Measurements from ENCODE around the gene COG7.

COG7 gene

GRCh38 chr16:23387666-23388065, 65.3 kb downstream of the COG7 start:
- no peaks in the 10 kb centered on the region for H3K27me3 ChIP-seq (ENCODE audit: control insufficient read depth, low read length)
- no peak overlapping the region for H3K4me3 ChIP-seq (ENCODE audit: low read length)
- H4K20me1 ChIP-seq (ENCODE audit: control insufficient read depth, insufficient read depth, low read depth, low read length) = no peaks in the 10 kb centered on the region
- peaks cover 3% of the 10 kb centered on the region; the same call in 1 of the 2 replicates for H3K36me3 ChIP-seq (ENCODE audit: control insufficient read depth, low read length)
- no peak overlapping the region for H3K27ac ChIP-seq (ENCODE audit: low read depth, low read length)
- H3K4me2 ChIP-seq (ENCODE audit: low read length) = no peak overlapping the region
- H3F3A ChIP-seq (ENCODE audit: control insufficient read depth, insufficient read depth) = no peaks in the 10 kb centered on the region
- no peaks in the 10 kb centered on the region for H3K79me2 ChIP-seq (ENCODE audit: control insufficient read depth, low read length)
- no peak for TF ChIP-seq EZH2phosphoT487 (IDR thresholded peaks at IDR 0.05; ENCODE audit: borderline replicate concordance, low read length)
- no peak for TF ChIP-seq CTCF (IDR thresholded peaks at IDR 0.05; ENCODE audit: low read depth, low read length, poor library complexity, severe bottlenecking)
- H3K4me1 ChIP-seq (ENCODE audit: control insufficient read depth, low read length) = no peaks in the 10 kb centered on the region
- H3K9me2 ChIP-seq (replicated peaks; ENCODE audit: control insufficient read depth, low read length) = no peaks in the 10 kb centered on the region
- H3K9me3 ChIP-seq (ENCODE audit: control insufficient read depth, insufficient read depth, low read length) = no peaks in the 10 kb centered on the region

- Histone ChIP-seq H4K20me1 (ENCODE audit: control insufficient read depth, insufficient read depth, low read depth, low read length) (no peaks in the 10 kb centered on the region), H3K27me3 (ENCODE audit: control insufficient read depth, low read length) (no peaks in the 10 kb centered on the region), H3K4me2 (ENCODE audit: low read length) (no peak overlapping the region), H3K4me1 (ENCODE audit: control insufficient read depth, low read length) (no peaks in the 10 kb centered on the region), H3K9me3 (ENCODE audit: control insufficient read depth, insufficient read depth, low read length) (no peaks in the 10 kb centered on the region), H3K79me2 (ENCODE audit: control insufficient read depth, low read length) (no peaks in the 10 kb centered on the region), H3F3A (ENCODE audit: control insufficient read depth, insufficient read depth) (no peaks in the 10 kb centered on the region), H3K27ac (ENCODE audit: low read depth, low read length) (no peak overlapping the region), H3K36me3 (ENCODE audit: control insufficient read depth, low read length) (no peaks in the 10 kb centered on the region), H3K9me2 (replicated peaks; ENCODE audit: control insufficient read depth, low read length) (no peaks in the 10 kb centered on the region), H3K4me3 (ENCODE audit: low read length) (no peak overlapping the region)
- TF ChIP-seq CTCF (IDR thresholded peaks at IDR 0.05; ENCODE audit: low read depth, low read length, poor library complexity, severe bottlenecking) (no peak), EZH2phosphoT487 (IDR thresholded peaks at IDR 0.05; ENCODE audit: borderline replicate concordance, low read length) (no peak)
Measured at GRCh38 chr16:23385441-23385840, 67.5 kb downstream of the COG7 start.

GRCh38 chr16:23384878-23385277, 68.1 kb downstream of the COG7 start:
- H3K36me3 ChIP-seq (ENCODE audit: control insufficient read depth, low read length) = no peaks in the 10 kb centered on the region
- H3K27ac ChIP-seq (ENCODE audit: low read depth, low read length) = no peak overlapping the region
- no peak for TF ChIP-seq EZH2phosphoT487 (IDR thresholded peaks at IDR 0.05; ENCODE audit: borderline replicate concordance, low read length)
- TF ChIP-seq CTCF (IDR thresholded peaks at IDR 0.05; ENCODE audit: low read depth, low read length, poor library complexity, severe bottlenecking) = no peak
- no peaks in the 10 kb centered on the region for H3K4me1 ChIP-seq (ENCODE audit: control insufficient read depth, low read length)
- H3K27me3 ChIP-seq (ENCODE audit: control insufficient read depth, low read length) = no peaks in the 10 kb centered on the region
- H3K9me2 ChIP-seq (replicated peaks; ENCODE audit: control insufficient read depth, low read length) = no peaks in the 10 kb centered on the region
- no peaks in the 10 kb centered on the region for H3K9me3 ChIP-seq (ENCODE audit: control insufficient read depth, insufficient read depth, low read length)
- no peak overlapping the region for H3K4me2 ChIP-seq (ENCODE audit: low read length)
- no peak overlapping the region for H3K4me3 ChIP-seq (ENCODE audit: low read length)
- no peaks in the 10 kb centered on the region for H3K79me2 ChIP-seq (ENCODE audit: control insufficient read depth, low read length)
- H4K20me1 ChIP-seq (ENCODE audit: control insufficient read depth, insufficient read depth, low read depth, low read length) = no peaks in the 10 kb centered on the region
- no peaks in the 10 kb centered on the region for H3F3A ChIP-seq (ENCODE audit: control insufficient read depth, insufficient read depth)

- Histone ChIP-seq H3K27ac (ENCODE audit: low read depth, low read length) (no peak overlapping the region), H3K4me1 (ENCODE audit: control insufficient read depth, low read length) (no peaks in the 10 kb centered on the region), H3K9me3 (ENCODE audit: control insufficient read depth, insufficient read depth, low read length) (no peaks in the 10 kb centered on the region), H3K4me3 (ENCODE audit: low read length) (no peak overlapping the region), H3K27me3 (ENCODE audit: control insufficient read depth, low read length) (no peaks in the 10 kb centered on the region), H4K20me1 (ENCODE audit: control insufficient read depth, insufficient read depth, low read depth, low read length) (no peaks in the 10 kb centered on the region), H3K4me2 (ENCODE audit: low read length) (no peak overlapping the region), H3K9me2 (replicated peaks; ENCODE audit: control insufficient read depth, low read length) (no peaks in the 10 kb centered on the region), H3F3A (ENCODE audit: control insufficient read depth, insufficient read depth) (no peaks in the 10 kb centered on the region), H3K36me3 (ENCODE audit: control insufficient read depth, low read length) (no peaks in the 10 kb centered on the region), H3K79me2 (ENCODE audit: control insufficient read depth, low read length) (no peaks in the 10 kb centered on the region)
- no peak for TF ChIP-seq CTCF (IDR thresholded peaks at IDR 0.05; ENCODE audit: low read depth, low read length, poor library complexity, severe bottlenecking)
- TF ChIP-seq EZH2phosphoT487 (IDR thresholded peaks at IDR 0.05; ENCODE audit: borderline replicate concordance, low read length) = no peak
Measured at GRCh38 chr16:23383881-23384280, 69.1 kb downstream of the COG7 start.

Measured in DOHH2 (cell line).